H1 (cell line): Measurements from ENCODE around the gene XPO6.

Source experiments
- ATF3 ChIP-seq: IDR thresholded peaks from 2 replicates; pipeline ENCODE4 v1.6.1; 2011; ENCODE audit warnings: low read depth, mild to moderate bottlenecking, low read length; ENCODE audit not compliant: insufficient read depth
- CBX5 ChIP-seq: fragments of 300-800, 300-1000 bp; sonication (generic); IDR thresholded peaks from 2 replicates; pipeline ENCODE4 v1.7.1; 2016; ENCODE audit warnings: antibody characterized with exemption, low read length, low read depth
- CTCF ChIP-seq, 3 experiments: IDR thresholded peaks; 1 replicate in 2 of 3; 2 replicates in 1 of 3; pipeline versions ENCODE4 v1.5.1 to v1.6.1; 2011; ENCODE audit warnings: low read length in 3 of 3, mild to moderate bottlenecking in 3 of 3, inconsistent platforms in 2 of 3, low read depth in 1 of 3, moderate library complexity in 1 of 3; ENCODE audit not compliant: insufficient read depth in 1 of 3; ENCODE audit errors: control extremely low read depth in 1 of 3
- EGR1 ChIP-seq: IDR thresholded peaks from 2 replicates; pipeline ENCODE4 v1.6.1; 2011; ENCODE audit warnings: low read depth, low read length, borderline replicate concordance
- JUN ChIP-seq: IDR thresholded peaks from 2 replicates; pipeline ENCODE4 v1.6.1; 2011; ENCODE audit warnings: low read depth, mild to moderate bottlenecking, improper control_type of control experiment, low read length
- NRF1 ChIP-seq: IDR thresholded peaks from 2 replicates; pipeline ENCODE4 v1.6.1; 2011; ENCODE audit warnings: mild to moderate bottlenecking, low read depth, low read length, improper control_type of control experiment
- POLR2A ChIP-seq, 2 experiments: IDR thresholded peaks; 1 replicate in 1 of 2; 2 replicates in 1 of 2; pipeline ENCODE4 v1.6.1; 2011; ENCODE audit warnings: low read depth in 2 of 2, low read length in 2 of 2, mild to moderate bottlenecking in 2 of 2; ENCODE audit errors: control extremely low read depth in 1 of 2
- POLR2AphosphoS5 ChIP-seq: IDR thresholded peaks from 2 replicates; pipeline ENCODE4 v1.6.1; 2011; ENCODE audit warnings: low read depth, low read length
- RFX5 ChIP-seq: IDR thresholded peaks from 2 replicates; pipeline ENCODE4 v1.6.1; 2011; ENCODE audit warnings: low read depth, low read length, improper control_type of control experiment, borderline replicate concordance
- SP1 ChIP-seq: IDR thresholded peaks from 2 replicates; pipeline ENCODE4 v1.6.1; 2011; ENCODE audit warnings: low read depth, low read length
- YY1 ChIP-seq: IDR thresholded peaks from 2 replicates; pipeline ENCODE4 v1.6.1; 2011; ENCODE audit warnings: low read depth, mild to moderate bottlenecking, low read length

GRCh38 chr16:28110479-28110878 lies 101.3 kb downstream of the XPO6 start:
- TF ChIP-seq CTCF (IDR thresholded peaks at IDR 0.05; ENCODE audit: control extremely low read depth in 1 of 3, insufficient read depth in 1 of 3, low read depth in 1 of 3, low read length in 3 of 3), result no peak
- no peak for TF ChIP-seq CBX5
- no peak for TF ChIP-seq POLR2A (IDR thresholded peaks at IDR 0.05; ENCODE audit: control extremely low read depth in 1 of 2, low read depth in 2 of 2, low read length in 2 of 2)
- TF ChIP-seq ATF3, result no peak
- TF ChIP-seq NRF1, result no peak
- TF ChIP-seq POLR2AphosphoS5, result no peak
- TF ChIP-seq EGR1, result no peak
- no peak for TF ChIP-seq YY1
- no peak for TF ChIP-seq SP1
- no peak for TF ChIP-seq JUN
- no peak for TF ChIP-seq RFX5
